ENCODE measurements around the gene FAM110C.
"Not testable (repeated sequence)": the region's sequence is repeated elsewhere in the genome, so short reads cannot be mapped to it uniquely, and the experiment has no call there.

FAM110C gene

GRCh38 chr2:25543-25942 is 20.8 kb downstream of the FAM110C start:
- no peaks in the 10 kb centered on the region for H4K20me1 ChIP-seq (ENCODE audit: insufficient read depth, low read length)
- no peak for TF ChIP-seq CTCF (IDR thresholded peaks at IDR 0.05; ENCODE audit: borderline replicate concordance, extremely low read depth, low read length, poor library complexity, severe bottlenecking)
- no peak for TF ChIP-seq EZH2 (IDR thresholded peaks at IDR 0.05; ENCODE audit: borderline replicate concordance, low read depth, low read length, severe bottlenecking)
- no peak overlapping the region for H3K4me3 ChIP-seq (ENCODE audit: low read depth in 1 of 2, low read length in 2 of 2)
- no peaks in the 10 kb centered on the region for H3K9me3 ChIP-seq (ENCODE audit: insufficient read depth, low read length, severe bottlenecking)
- H3K27ac ChIP-seq (ENCODE audit: low read length) = no peak overlapping the region
- no peaks in the 10 kb centered on the region for H3K36me3 ChIP-seq (ENCODE audit: insufficient read depth, low read length)
- H3K27me3 ChIP-seq (ENCODE audit: insufficient read depth, low read length, poor library complexity) = no peaks in the 10 kb centered on the region
- H3K4me2 ChIP-seq (ENCODE audit: insufficient read depth, low read length) = no peak overlapping the region
- H2AFZ ChIP-seq (ENCODE audit: low read depth, low read length) = no peak overlapping the region
- no peaks in the 10 kb centered on the region for H3K79me2 ChIP-seq (ENCODE audit: insufficient read depth, low read length)
- DNase-seq (no peak), ATAC-seq (ENCODE audit: insufficient read depth, low read depth) (no peak)
- H3K9ac ChIP-seq (ENCODE audit: low read depth, low read length) = no peak overlapping the region
- H3K4me1 ChIP-seq (ENCODE audit: insufficient read depth, low read length) = peaks cover 37% of the 10 kb centered on the region

- not testable (repeated sequence) for DNase-seq; H3K27me3 ChIP-seq (ENCODE audit: insufficient read depth, low read length, poor library complexity); H3K79me2 ChIP-seq (ENCODE audit: insufficient read depth, low read length); H4K20me1 ChIP-seq (ENCODE audit: insufficient read depth, low read length); H3K4me3 ChIP-seq (ENCODE audit: low read depth in 1 of 2, low read length in 2 of 2); H3K9ac ChIP-seq (ENCODE audit: low read depth, low read length); H3K9me3 ChIP-seq (ENCODE audit: insufficient read depth, low read length, severe bottlenecking); H3K36me3 ChIP-seq (ENCODE audit: insufficient read depth, low read length); H3K4me2 ChIP-seq (ENCODE audit: insufficient read depth, low read length); H2AFZ ChIP-seq (ENCODE audit: low read depth, low read length); ATAC-seq (ENCODE audit: insufficient read depth, low read depth); H3K27ac ChIP-seq (ENCODE audit: low read length)
- H3K4me1 ChIP-seq (ENCODE audit: insufficient read depth, low read length) = peaks cover 37% of the 10 kb centered on the region
Measured at GRCh38 chr2:24591-24990, 21.7 kb downstream of the FAM110C start.

- H3K27ac ChIP-seq (ENCODE audit: low read length) = no peak overlapping the region
- no peak overlapping the region for H3K9ac ChIP-seq (ENCODE audit: low read depth, low read length)
- peaks cover 33% of the 10 kb centered on the region for H3K4me1 ChIP-seq (ENCODE audit: insufficient read depth, low read length)
- DNase-seq = peak; percentile 39
- H4K20me1 ChIP-seq (ENCODE audit: insufficient read depth, low read length) = no peaks in the 10 kb centered on the region
- peak; percentile 75 for ATAC-seq (ENCODE audit: insufficient read depth, low read depth)
- no peaks in the 10 kb centered on the region for H3K27me3 ChIP-seq (ENCODE audit: insufficient read depth, low read length, poor library complexity)
- no peak for TF ChIP-seq CTCF (IDR thresholded peaks at IDR 0.05; ENCODE audit: borderline replicate concordance, extremely low read depth, low read length, poor library complexity, severe bottlenecking)
- TF ChIP-seq EZH2 (IDR thresholded peaks at IDR 0.05; ENCODE audit: borderline replicate concordance, low read depth, low read length, severe bottlenecking) = no peak
- no peaks in the 10 kb centered on the region for H3K36me3 ChIP-seq (ENCODE audit: insufficient read depth, low read length)
- no peak overlapping the region for H3K4me3 ChIP-seq (ENCODE audit: low read depth in 1 of 2, low read length in 2 of 2)
- no peak overlapping the region; the same call in 1 of the 2 replicates for H3K4me2 ChIP-seq (ENCODE audit: insufficient read depth, low read length)
- H3K79me2 ChIP-seq (ENCODE audit: insufficient read depth, low read length) = no peaks in the 10 kb centered on the region
- H2AFZ ChIP-seq (ENCODE audit: low read depth, low read length) = no peak overlapping the region
- H3K9me3 ChIP-seq (ENCODE audit: insufficient read depth, low read length, severe bottlenecking) = no peaks in the 10 kb centered on the region
Measured at GRCh38 chr2:24107-24506, 22.2 kb downstream of the FAM110C start.

- no peak overlapping the region for H3K9ac ChIP-seq (ENCODE audit: low read depth, low read length)
- no peak overlapping the region for H3K4me2 ChIP-seq (ENCODE audit: insufficient read depth, low read length)
- H3K79me2 ChIP-seq (ENCODE audit: insufficient read depth, low read length) = no peaks in the 10 kb centered on the region
- H2AFZ ChIP-seq (ENCODE audit: low read depth, low read length) = no peak overlapping the region
- no peak overlapping the region for H3K4me3 ChIP-seq (ENCODE audit: low read depth in 1 of 2, low read length in 2 of 2)
- H4K20me1 ChIP-seq (ENCODE audit: insufficient read depth, low read length) = no peaks in the 10 kb centered on the region
- peaks cover 24% of the 10 kb centered on the region for H3K4me1 ChIP-seq (ENCODE audit: insufficient read depth, low read length)
- DNase-seq (no peak), ATAC-seq (ENCODE audit: insufficient read depth, low read depth) (no peak)
- H3K27ac ChIP-seq (ENCODE audit: low read length) = no peak overlapping the region
- H3K27me3 ChIP-seq (ENCODE audit: insufficient read depth, low read length, poor library complexity) = no peaks in the 10 kb centered on the region
- H3K36me3 ChIP-seq (ENCODE audit: insufficient read depth, low read length) = no peaks in the 10 kb centered on the region
- TF ChIP-seq CTCF (IDR thresholded peaks at IDR 0.05; ENCODE audit: borderline replicate concordance, extremely low read depth, low read length, poor library complexity, severe bottlenecking) (no peak), EZH2 (IDR thresholded peaks at IDR 0.05; ENCODE audit: borderline replicate concordance, low read depth, low read length, severe bottlenecking) (no peak)
- H3K9me3 ChIP-seq (ENCODE audit: insufficient read depth, low read length, severe bottlenecking) = no peaks in the 10 kb centered on the region
Measured at GRCh38 chr2:23283-23682, 23.0 kb downstream of the FAM110C start.

- not testable (repeated sequence) for H3K9me3 ChIP-seq (ENCODE audit: insufficient read depth, low read length, severe bottlenecking); H3K9ac ChIP-seq (ENCODE audit: low read depth, low read length); H3K27ac ChIP-seq (ENCODE audit: low read length); H3K79me2 ChIP-seq (ENCODE audit: insufficient read depth, low read length); H2AFZ ChIP-seq (ENCODE audit: low read depth, low read length); ATAC-seq (ENCODE audit: insufficient read depth, low read depth); DNase-seq; H3K36me3 ChIP-seq (ENCODE audit: insufficient read depth, low read length); H3K27me3 ChIP-seq (ENCODE audit: insufficient read depth, low read length, poor library complexity); H3K4me2 ChIP-seq (ENCODE audit: insufficient read depth, low read length); H3K4me3 ChIP-seq (ENCODE audit: low read depth in 1 of 2, low read length in 2 of 2); H4K20me1 ChIP-seq (ENCODE audit: insufficient read depth, low read length)
- peaks cover 14% of the 10 kb centered on the region for H3K4me1 ChIP-seq (ENCODE audit: insufficient read depth, low read length)
Measured at GRCh38 chr2:22244-22643, 24.1 kb downstream of the FAM110C start.

GRCh38 chr2:20259-20658 is 26.0 kb downstream of the FAM110C start:
- not testable (repeated sequence) for H3K9me3 ChIP-seq (ENCODE audit: insufficient read depth, low read length, severe bottlenecking); DNase-seq; H4K20me1 ChIP-seq (ENCODE audit: insufficient read depth, low read length); H3K9ac ChIP-seq (ENCODE audit: low read depth, low read length); ATAC-seq (ENCODE audit: insufficient read depth, low read depth); H3K27me3 ChIP-seq (ENCODE audit: insufficient read depth, low read length, poor library complexity); H2AFZ ChIP-seq (ENCODE audit: low read depth, low read length); H3K4me2 ChIP-seq (ENCODE audit: insufficient read depth, low read length); H3K4me3 ChIP-seq (ENCODE audit: low read depth in 1 of 2, low read length in 2 of 2); H3K36me3 ChIP-seq (ENCODE audit: insufficient read depth, low read length); H3K79me2 ChIP-seq (ENCODE audit: insufficient read depth, low read length); H3K27ac ChIP-seq (ENCODE audit: low read length)
- peaks cover 11% of the 10 kb centered on the region for H3K4me1 ChIP-seq (ENCODE audit: insufficient read depth, low read length)
